Loucy (cell line): ENCODE measurements around the gene MEGF6.

Source experiments
- EZH2phosphoT487 ChIP-seq: fragments of 200-600 bp; IDR thresholded peaks from 2 replicates; pipeline ENCODE4 v1.6.1; 2018; ENCODE audit warnings: antibody characterized with exemption, mild to moderate bottlenecking, moderate library complexity, borderline replicate concordance
- TF ChIP-seq, protein P1 (sequence below): fragments of 200-600 bp; sonication (generic); conservative IDR thresholded peaks from 2 replicates; pipeline ENCODE4 v1.5.1; 2014; ENCODE audit warnings: mild to moderate bottlenecking, antibody characterized with exemption, low read length

GRCh38 chr1:3646596-3646995 is 35.3 kb upstream of the MEGF6 start:
- TF ChIP-seq, protein P1, sequence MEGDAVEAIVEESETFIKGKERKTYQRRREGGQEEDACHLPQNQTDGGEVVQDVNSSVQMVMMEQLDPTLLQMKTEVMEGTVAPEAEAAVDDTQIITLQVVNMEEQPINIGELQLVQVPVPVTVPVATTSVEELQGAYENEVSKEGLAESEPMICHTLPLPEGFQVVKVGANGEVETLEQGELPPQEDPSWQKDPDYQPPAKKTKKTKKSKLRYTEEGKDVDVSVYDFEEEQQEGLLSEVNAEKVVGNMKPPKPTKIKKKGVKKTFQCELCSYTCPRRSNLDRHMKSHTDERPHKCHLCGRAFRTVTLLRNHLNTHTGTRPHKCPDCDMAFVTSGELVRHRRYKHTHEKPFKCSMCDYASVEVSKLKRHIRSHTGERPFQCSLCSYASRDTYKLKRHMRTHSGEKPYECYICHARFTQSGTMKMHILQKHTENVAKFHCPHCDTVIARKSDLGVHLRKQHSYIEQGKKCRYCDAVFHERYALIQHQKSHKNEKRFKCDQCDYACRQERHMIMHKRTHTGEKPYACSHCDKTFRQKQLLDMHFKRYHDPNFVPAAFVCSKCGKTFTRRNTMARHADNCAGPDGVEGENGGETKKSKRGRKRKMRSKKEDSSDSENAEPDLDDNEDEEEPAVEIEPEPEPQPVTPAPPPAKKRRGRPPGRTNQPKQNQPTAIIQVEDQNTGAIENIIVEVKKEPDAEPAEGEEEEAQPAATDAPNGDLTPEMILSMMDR: no peak
- no peak for TF ChIP-seq EZH2phosphoT487
